ENCODE data around the gene STRA8.

DNA sequence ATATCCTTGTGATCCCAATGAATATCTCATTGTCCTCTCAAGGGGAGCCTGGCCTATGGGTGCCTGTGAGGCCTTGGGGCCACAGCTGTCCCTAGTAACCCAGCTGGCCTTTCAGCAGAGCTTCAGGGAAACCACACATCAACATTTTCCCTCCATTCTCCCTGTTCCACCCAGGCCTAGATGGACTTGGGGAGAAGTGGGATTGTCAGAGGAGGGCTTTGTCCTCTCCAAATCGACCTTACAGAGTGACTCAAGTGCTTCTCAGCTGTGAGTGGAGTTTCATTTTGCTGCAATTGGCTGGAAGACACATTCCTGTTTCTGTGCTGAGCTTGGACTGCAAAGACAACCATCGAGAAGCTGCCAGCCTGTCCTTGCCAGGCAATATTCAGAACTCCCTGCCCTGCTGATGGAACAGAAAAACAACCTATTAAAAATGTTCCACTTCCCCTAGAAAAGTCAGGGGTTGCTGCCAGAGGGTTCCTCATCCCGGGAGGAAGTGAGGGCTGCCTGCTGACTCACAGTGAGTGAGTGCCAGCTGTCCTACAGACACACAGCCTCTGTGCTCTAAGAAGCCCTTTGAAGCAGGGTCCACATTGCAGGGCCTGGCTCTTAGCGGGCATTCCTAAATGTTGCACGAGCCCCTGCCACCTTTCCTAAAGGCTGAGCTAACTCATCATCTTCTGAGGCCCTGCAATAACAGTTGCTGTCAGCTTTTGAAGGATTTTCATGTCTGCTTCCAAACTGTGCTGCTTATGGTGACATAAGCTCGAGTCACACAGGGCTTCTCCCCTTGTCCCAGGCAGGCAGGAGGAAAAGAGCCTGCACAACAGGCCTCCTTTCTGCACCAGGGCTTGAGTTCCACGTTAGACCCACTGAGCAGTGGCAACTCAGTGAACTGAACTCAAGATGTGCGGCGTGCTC lies 20.5 kb downstream of the STRA8 start:
- TF ChIP-seq, protein P1, sequence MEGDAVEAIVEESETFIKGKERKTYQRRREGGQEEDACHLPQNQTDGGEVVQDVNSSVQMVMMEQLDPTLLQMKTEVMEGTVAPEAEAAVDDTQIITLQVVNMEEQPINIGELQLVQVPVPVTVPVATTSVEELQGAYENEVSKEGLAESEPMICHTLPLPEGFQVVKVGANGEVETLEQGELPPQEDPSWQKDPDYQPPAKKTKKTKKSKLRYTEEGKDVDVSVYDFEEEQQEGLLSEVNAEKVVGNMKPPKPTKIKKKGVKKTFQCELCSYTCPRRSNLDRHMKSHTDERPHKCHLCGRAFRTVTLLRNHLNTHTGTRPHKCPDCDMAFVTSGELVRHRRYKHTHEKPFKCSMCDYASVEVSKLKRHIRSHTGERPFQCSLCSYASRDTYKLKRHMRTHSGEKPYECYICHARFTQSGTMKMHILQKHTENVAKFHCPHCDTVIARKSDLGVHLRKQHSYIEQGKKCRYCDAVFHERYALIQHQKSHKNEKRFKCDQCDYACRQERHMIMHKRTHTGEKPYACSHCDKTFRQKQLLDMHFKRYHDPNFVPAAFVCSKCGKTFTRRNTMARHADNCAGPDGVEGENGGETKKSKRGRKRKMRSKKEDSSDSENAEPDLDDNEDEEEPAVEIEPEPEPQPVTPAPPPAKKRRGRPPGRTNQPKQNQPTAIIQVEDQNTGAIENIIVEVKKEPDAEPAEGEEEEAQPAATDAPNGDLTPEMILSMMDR (conservative IDR thresholded peaks at IDR 0.05) = no peak
- TF ChIP-seq EZH2 (IDR thresholded peaks at IDR 0.05; ENCODE audit: low read depth) = no peak

Data from PC-9 (cell line).